Measurements from ENCODE around the gene TRIM14.
"Not testable (repeated sequence)": the region's sequence is repeated elsewhere in the genome, so short reads cannot be mapped to it uniquely, and the experiment has no call there.

TRIM14 gene

GRCh38 chr9:98140503-98140902 lies 21.5 kb upstream of the TRIM14 start:
- DNase-seq = no peak

DNA sequence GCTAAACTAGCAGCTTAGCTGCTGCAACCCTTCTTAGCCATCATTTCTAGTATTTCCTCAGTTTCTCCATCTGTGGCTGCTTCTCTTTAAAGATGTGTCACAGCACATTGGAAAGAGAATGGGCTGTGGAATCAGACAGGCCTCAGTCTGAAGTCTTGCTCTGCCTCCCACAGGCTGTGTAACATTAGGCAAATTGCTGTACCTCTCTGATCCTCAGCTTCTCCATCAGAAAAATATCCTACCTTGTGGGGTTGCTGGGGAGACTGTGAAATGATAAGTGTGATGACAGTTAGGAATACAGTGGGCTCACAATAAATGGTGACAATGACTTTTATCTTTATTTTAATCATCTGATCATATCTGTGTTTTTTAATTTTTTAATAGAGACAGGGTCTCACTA lies 17.5 kb upstream of the TRIM14 start:
- no peak for DNase-seq

DNA sequence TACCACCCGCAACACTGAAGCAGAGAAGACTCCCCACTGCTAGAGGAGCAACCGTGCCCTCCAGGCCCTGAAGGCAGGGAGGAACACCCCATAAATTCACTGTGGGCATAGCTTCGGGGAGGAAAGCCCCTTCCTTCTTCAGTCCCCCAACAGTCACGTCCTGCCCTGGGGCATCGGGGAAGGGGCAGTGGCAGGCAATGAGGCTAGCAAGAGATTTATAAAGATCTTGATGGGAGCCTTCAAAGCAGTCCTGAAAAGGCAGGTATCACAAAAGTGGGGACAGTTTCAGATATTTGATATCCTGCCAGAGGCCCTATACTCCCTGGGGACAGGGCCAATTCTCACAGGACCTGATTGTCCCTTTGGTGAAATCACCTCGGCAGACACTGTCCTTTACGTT lies 16.9 kb upstream of the TRIM14 start:
- no peak for DNase-seq

DNA sequence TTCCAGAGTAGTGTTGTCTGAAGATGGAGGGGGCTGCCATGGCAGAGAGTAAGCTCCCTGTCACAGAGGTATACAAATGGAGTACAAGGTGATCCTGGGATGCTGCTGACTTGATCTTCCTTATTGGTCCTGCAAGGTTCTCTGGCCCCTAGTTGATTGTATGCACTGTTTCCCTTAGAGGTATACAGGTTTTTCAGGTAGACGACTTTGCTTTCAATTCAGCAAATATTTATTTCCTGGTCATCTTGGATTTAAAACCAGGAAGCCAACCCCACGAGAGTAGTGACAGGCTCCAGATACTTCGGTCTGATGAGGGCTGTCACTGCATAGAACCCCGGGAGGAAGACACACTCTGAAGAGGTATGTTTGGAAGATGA lies 16.5 kb upstream of the TRIM14 start:
- DNase-seq = no peak

- no peak for DNase-seq
Measured at GRCh38 chr9:98134702-98135557, 15.9 kb upstream of the TRIM14 start.

- DNase-seq = peak; percentile 96
Measured at GRCh38 chr9:98132806-98133631, 14.0 kb upstream of the TRIM14 start.

DNA sequence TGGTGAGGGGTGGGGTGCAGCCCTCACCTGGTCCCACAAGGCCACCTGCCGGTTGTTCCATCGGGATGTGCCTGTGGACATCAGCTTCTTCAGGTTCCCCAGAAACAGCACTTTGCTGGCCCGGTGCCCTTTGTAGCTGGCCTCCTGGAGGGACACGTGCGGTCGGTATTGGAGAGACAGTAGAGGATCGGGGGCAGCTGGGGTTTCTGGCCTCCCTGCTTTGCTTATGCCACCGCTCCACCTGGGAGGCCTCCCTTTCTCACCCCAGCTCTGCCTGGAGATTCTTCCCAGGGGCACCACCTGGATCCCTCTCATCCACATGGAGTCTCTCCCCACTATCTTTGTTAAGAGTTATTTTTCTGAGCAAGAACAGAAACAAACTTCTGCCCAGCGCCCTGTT lies 13.1 kb upstream of the TRIM14 start:
- no peak for DNase-seq

DNA sequence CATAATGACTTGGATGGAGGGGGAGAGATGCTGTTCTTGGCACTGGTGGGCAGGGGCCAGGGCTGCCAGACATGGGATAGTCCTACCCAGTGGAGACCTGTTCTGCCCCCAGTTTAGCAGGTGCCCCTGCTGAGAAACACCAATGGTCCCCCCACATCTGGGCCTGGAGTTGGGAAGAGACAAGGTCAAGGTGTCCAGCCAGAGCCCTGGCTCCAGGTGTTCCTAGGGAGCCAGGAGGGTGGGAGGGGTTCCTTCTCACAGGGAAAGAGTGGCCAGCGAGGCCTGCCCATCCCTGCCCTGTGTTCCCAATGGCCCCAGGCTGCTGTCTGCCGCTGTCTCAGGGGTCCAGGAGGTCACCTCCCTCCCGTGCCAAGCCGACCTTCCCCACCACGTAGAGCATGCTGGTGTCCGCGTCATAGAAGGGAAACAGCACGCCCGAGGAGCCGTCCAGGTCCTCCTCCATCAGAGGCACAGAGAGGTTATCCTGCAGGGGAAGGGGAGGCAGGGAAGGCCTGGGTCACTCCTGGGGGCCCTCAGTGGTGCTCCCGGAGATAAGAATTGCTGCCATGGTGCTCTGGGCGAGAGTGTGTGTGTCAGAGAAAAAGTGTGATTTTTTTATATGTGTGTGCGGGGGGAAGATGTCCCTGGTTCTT lies 11.7 kb upstream of the TRIM14 start:
- DNase-seq = no peak

GRCh38 chr9:98130060-98130459 lies 11.0 kb upstream of the TRIM14 start:
- DNase-seq = not testable (repeated sequence)

GRCh38 chr9:98129451-98129881 lies 10.4 kb upstream of the TRIM14 start:
- DNase-seq = no peak

DNA sequence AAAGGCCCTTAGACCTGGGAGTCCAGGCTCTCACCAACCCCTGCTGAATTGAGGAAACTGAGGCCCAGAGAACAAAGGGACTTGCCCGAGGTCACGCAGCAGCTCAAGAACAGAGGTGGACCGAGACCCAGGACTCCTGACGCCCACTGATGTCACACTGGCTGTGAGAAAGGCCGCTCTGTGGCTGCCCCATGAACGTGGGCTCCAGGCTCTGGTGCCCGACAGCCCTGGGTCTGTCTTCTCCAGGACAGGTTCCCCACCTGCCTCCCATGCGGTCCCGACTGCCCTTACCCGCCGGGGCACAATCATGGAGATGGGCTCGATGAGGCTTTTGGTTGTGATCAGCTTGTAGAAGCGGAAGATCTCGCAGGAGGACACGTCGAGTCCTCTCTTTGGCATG lies 9.3 kb upstream of the TRIM14 start:
- no peak for DNase-seq

- DNase-seq = no peak
Measured at GRCh38 chr9:98127226-98127625, 8.2 kb upstream of the TRIM14 start.

- no peak for DNase-seq
Measured at GRCh38 chr9:98124637-98125426, 5.8 kb upstream of the TRIM14 start.

- DNase-seq = not testable (repeated sequence)
Measured at GRCh38 chr9:98124091-98124490, 5.1 kb upstream of the TRIM14 start.

GRCh38 chr9:98121058-98121457 lies 2.0 kb upstream of the TRIM14 start:
- DNase-seq = no peak

GRCh38 chr9:98120476-98120875 lies 1.5 kb upstream of the TRIM14 start:
- no peak for DNase-seq

- DNase-seq = peak; percentile 24
Measured at GRCh38 chr9:98117984-98118639, 910 bp downstream of the TRIM14 start.

DNA sequence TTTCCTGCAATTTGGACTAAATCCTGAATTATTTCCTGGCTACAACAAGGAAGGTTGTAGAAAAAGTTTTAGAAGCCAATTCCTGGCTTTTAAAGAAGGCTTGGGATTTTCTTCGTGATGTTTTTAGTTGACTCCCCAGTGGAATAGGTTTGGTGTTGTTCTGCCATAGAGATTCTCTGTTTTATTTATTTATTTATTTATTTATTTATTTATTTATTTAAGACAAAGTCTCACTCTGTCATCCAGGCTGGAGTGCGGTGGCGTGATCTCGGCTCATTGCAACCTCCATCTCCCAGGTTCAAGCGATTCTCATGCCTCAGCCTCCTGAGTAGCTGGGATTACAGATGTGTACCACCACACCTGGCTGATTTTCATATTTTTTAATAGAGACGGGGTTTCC lies 1.9 kb downstream of the TRIM14 start:
- DNase-seq = not testable (repeated sequence)

GRCh38 chr9:98109052-98109451 lies 10.0 kb downstream of the TRIM14 start:
- no peak for DNase-seq

DNA sequence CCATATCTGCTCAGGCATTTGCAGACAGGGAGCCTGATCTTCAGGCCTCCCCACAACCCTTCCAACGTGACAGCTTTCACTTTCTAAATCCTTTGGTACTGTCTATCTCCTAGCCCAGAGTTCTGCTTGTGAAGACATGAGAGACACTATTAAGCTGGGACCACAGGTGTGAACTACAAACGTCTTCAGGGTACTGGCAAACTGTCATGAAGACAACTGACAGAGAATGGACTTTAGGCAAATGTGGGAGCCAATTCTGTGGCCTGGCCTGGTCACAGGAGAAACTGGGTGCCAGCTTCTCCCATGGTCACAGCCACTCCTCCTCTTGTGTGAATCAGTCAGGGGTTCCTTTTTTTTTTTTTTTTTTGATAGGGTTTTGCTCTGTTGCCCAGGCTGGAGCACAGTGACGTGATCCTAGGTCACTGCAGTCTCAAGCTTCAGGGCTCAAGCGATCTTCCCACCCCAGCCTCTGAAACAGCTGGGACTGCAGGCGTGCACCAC lies 10.4 kb downstream of the TRIM14 start:
- no peak for DNase-seq

GRCh38 chr9:98107926-98108325 lies 11.1 kb downstream of the TRIM14 start:
- no peak for DNase-seq

DNA sequence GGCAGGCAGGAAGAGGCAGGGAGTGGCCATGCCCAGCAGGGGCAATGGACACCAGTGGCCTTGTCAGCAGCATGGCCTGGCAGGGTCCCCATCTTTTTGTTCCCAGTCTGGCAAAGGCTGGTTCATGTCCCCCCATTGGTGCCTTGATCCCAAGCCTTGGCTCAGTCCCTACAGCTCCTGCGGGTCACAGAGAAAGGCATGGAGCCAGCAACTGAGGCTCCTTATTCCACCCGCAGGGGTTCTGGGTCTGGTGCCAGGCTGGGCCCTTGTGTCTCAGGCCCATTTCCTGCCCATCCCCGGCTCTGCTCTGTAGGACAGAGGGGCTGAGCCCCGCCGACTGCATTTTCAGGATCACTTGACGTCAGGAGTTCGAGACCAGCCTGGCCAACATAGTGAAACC lies 14.0 kb downstream of the TRIM14 start:
- no peak for DNase-seq
